H1 (cell line): ENCODE data around the gene DIP2C. TPM values are rescaled to one million over a fixed set of nuclear protein-coding genes. Genes with fewer than 3 reads are reported as not detected.

Source experiments
- CTCF ChIA-PET: fragments of 300-600 bp; sonication (Branson Sonifier 250); formaldehyde crosslinking; loops from one replicate; lab custom pipeline; 2021; ENCODE audit not compliant: partially characterized antibody; lab: Charles Lee
- POLR2A ChIA-PET: fragments of 300-600 bp; sonication (Branson Sonifier 250); formaldehyde crosslinking; loops from one replicate; lab custom pipeline; 2021; ENCODE audit warnings: inconsistent platforms; ENCODE audit not compliant: partially characterized antibody; lab: Charles Lee
- DNase-seq, 2 experiments: peaks; one replicate each; pipeline versions ENCODE4 v3.0.0 to v3.0.0-alpha.2; 2010 to 2022; ENCODE audit warnings: low spot score in 2 of 2, low read depth in 1 of 2, mixed read lengths in 1 of 2
- FAIRE-seq: peaks from 2 replicates; lab custom pipeline; 2011; peaks lifted over from hg19 to GRCh38; lab: Jason Lieb, UNC
- H2AFZ ChIP-seq: 2 replicates; pipeline ENCODE4 v1.8.1; 2012; ENCODE audit warnings: low read length, inconsistent platforms
- H2AK5ac ChIP-seq: 2 replicates; pipeline ENCODE4 v1.6.1; 2013; ENCODE audit warnings: low read depth, low read length
- H2BK120ac ChIP-seq: replicated peaks from 2 replicates; pipeline ENCODE3; 2013; ENCODE audit warnings: low read depth, low read length, inconsistent platforms
- H2BK12ac ChIP-seq: 2 replicates; pipeline ENCODE4 v1.6.1; 2013; ENCODE audit warnings: low read depth, low read length
- H2BK15ac ChIP-seq: 2 replicates; pipeline ENCODE4 v1.6.1; 2013; ENCODE audit warnings: low read length
- H2BK20ac ChIP-seq: 2 replicates; pipeline ENCODE4 v1.6.1; 2013; ENCODE audit warnings: low read length
- H2BK5ac ChIP-seq: 2 replicates; pipeline ENCODE4 v1.6.1; 2013; ENCODE audit warnings: low read depth, low read length
- H3K14ac ChIP-seq: 2 replicates; pipeline ENCODE4 v1.6.1; 2013; ENCODE audit warnings: inconsistent platforms; ENCODE audit not compliant: insufficient read length
- H3K18ac ChIP-seq: 2 replicates; pipeline ENCODE4 v1.6.1; 2013; ENCODE audit warnings: low read length; ENCODE audit errors: extremely low read depth
- H3K23ac ChIP-seq: 2 replicates; pipeline ENCODE4 v1.6.1; 2013; ENCODE audit warnings: inconsistent platforms; ENCODE audit not compliant: insufficient read length
- H3K23me2 ChIP-seq: 2 replicates; pipeline ENCODE4 v1.6.1; 2013; ENCODE audit warnings: low read depth, low read length
- H3K27ac ChIP-seq: 2 replicates; pipeline ENCODE4 v1.6.1; 2011; ENCODE audit warnings: low read depth, low read length, inconsistent platforms
- H3K27me3 ChIP-seq, 4 experiments: replicated peaks in 1 of 4; 1 replicate in 1 of 4; 2 replicates in 3 of 4; pipeline versions ENCODE4 v1.6.1 to v1.8.1; 2011 to 2013; ENCODE audit warnings: low read length in 3 of 4, mild to moderate bottlenecking in 3 of 4, inconsistent platforms in 2 of 4, mixed read lengths in 2 of 4, moderate library complexity in 1 of 4; ENCODE audit not compliant: control insufficient read depth in 3 of 4, insufficient read depth in 3 of 4; ENCODE audit errors: extremely low read depth in 1 of 4
- H3K36me3 ChIP-seq, 4 experiments: 2 replicates each; pipeline versions ENCODE4 v1.6.1 to v1.8.1; 2011 to 2013; ENCODE audit warnings: mild to moderate bottlenecking in 4 of 4, low read length in 3 of 4, moderate library complexity in 2 of 4, control low read depth in 1 of 4, inconsistent platforms in 1 of 4; ENCODE audit not compliant: insufficient read depth in 4 of 4, control insufficient read depth in 2 of 4
- H3K4ac ChIP-seq: replicated peaks from 2 replicates; pipeline ENCODE3; 2013; ENCODE audit warnings: low read length, low read depth, mixed read lengths, inconsistent platforms; ENCODE audit not compliant: insufficient read length
- H3K4me1 ChIP-seq, 4 experiments: replicated peaks in 1 of 4; 1 replicate in 1 of 4; 2 replicates in 3 of 4; pipeline versions ENCODE4 v1.6.1 to v1.8.1; 2011 to 2013; ENCODE audit warnings: low read length in 3 of 4, inconsistent platforms in 2 of 4, mixed read lengths in 1 of 4; ENCODE audit not compliant: insufficient read depth in 4 of 4, control insufficient read depth in 3 of 4
- H3K4me2 ChIP-seq, 2 experiments: 2 replicates each; pipeline versions ENCODE4 v1.6.1 to v1.8.1; 2011 to 2013; ENCODE audit warnings: low read depth in 2 of 2, low read length in 2 of 2, control low read depth in 1 of 2, inconsistent platforms in 1 of 2, mild to moderate bottlenecking in 1 of 2; ENCODE audit not compliant: insufficient read depth in 1 of 2
- H3K4me3 ChIP-seq, 4 experiments: fragments of 200-600, 300-600 bp in 1 of 4; sonication (generic), shearing (Covaris generic), sonication (Bioruptor Twin) in 1 of 4; 2 replicates each; pipeline versions ENCODE4 v1.5.1 to v1.8.1; 2011 to 2016; ENCODE audit warnings: low read length in 4 of 4, low read depth in 3 of 4, control low read depth in 2 of 4, inconsistent platforms in 2 of 4, mild to moderate bottlenecking in 2 of 4, mixed read lengths in 1 of 4, moderate library complexity in 1 of 4; ENCODE audit not compliant: insufficient read depth in 2 of 4; ENCODE audit errors: extremely low read depth in 1 of 4
- H3K56ac ChIP-seq: replicated peaks from 2 replicates; pipeline ENCODE3; 2013; ENCODE audit warnings: low read depth, mild to moderate bottlenecking, mixed read lengths, low read length, inconsistent platforms; ENCODE audit not compliant: insufficient read length
- H3K79me1 ChIP-seq: 2 replicates; pipeline ENCODE4 v1.6.1; 2013; ENCODE audit warnings: low read depth, low read length, control low read depth
- H3K79me2 ChIP-seq, 2 experiments: 2 replicates each; pipeline versions ENCODE4 v1.6.1 to v1.8.1; 2012 to 2013; ENCODE audit warnings: low read length in 2 of 2, mild to moderate bottlenecking in 2 of 2, inconsistent platforms in 1 of 2; ENCODE audit not compliant: insufficient read depth in 2 of 2, control insufficient read depth in 1 of 2
- H3K9ac ChIP-seq, 4 experiments: replicated peaks in 1 of 4; 1 replicate in 1 of 4; 2 replicates in 3 of 4; pipeline versions ENCODE4 v1.6.1 to v1.8.1; 2011 to 2013; ENCODE audit warnings: low read depth in 3 of 4, low read length in 3 of 4, control low read depth in 2 of 4, mild to moderate bottlenecking in 2 of 4, moderate library complexity in 2 of 4, inconsistent platforms in 1 of 4; ENCODE audit errors: extremely low read depth in 1 of 4
- H3K9me3 ChIP-seq, 2 experiments: 2 replicates each; pipeline versions ENCODE4 v1.6.1 to v1.8.1; 2012 to 2013; ENCODE audit warnings: mild to moderate bottlenecking in 2 of 2, moderate library complexity in 2 of 2, control low read depth in 1 of 2, inconsistent platforms in 1 of 2, low read depth in 1 of 2, low read length in 1 of 2, mixed read lengths in 1 of 2; ENCODE audit not compliant: insufficient read depth in 2 of 2
- H4K20me1 ChIP-seq, 2 experiments: replicated peaks in 1 of 2; 2 replicates each; pipeline versions ENCODE3 to v1.8.1; 2011 to 2013; ENCODE audit warnings: inconsistent platforms in 2 of 2, low read length in 2 of 2, mild to moderate bottlenecking in 1 of 2; ENCODE audit not compliant: insufficient read depth in 2 of 2, control insufficient read depth in 1 of 2
- H4K5ac ChIP-seq: 2 replicates; pipeline ENCODE4 v1.6.1; 2013; ENCODE audit warnings: low read length, low read depth, mixed read lengths, inconsistent platforms; ENCODE audit not compliant: insufficient read length
- H4K8ac ChIP-seq: 2 replicates; pipeline ENCODE4 v1.8.0; 2013; ENCODE audit warnings: mild to moderate bottlenecking, moderate library complexity, low read length, inconsistent platforms; ENCODE audit not compliant: insufficient read depth; ENCODE audit errors: extremely low read depth
- H4K91ac ChIP-seq: replicated peaks from 2 replicates; pipeline ENCODE3; 2013; ENCODE audit warnings: low read length, mixed read lengths, inconsistent platforms; ENCODE audit not compliant: insufficient read length
- CTBP2 ChIP-seq: IDR thresholded peaks from 2 replicates; pipeline ENCODE4 v1.7.0; 2011; ENCODE audit warnings: borderline replicate concordance, mild to moderate bottlenecking, moderate library complexity, mixed read lengths, low read length; ENCODE audit not compliant: insufficient read depth, insufficient read length
- CTCF ChIP-seq, 3 experiments: IDR thresholded peaks; 1 replicate in 2 of 3; 2 replicates in 1 of 3; pipeline versions ENCODE4 v1.5.1 to v1.6.1; 2011; ENCODE audit warnings: low read length in 3 of 3, mild to moderate bottlenecking in 3 of 3, inconsistent platforms in 2 of 3, low read depth in 1 of 3, moderate library complexity in 1 of 3; ENCODE audit not compliant: insufficient read depth in 1 of 3; ENCODE audit errors: control extremely low read depth in 1 of 3
- E2F6 ChIP-seq: IDR thresholded peaks from 2 replicates; pipeline ENCODE4 v1.6.1; 2012; ENCODE audit warnings: inconsistent platforms
- GABPA ChIP-seq: IDR thresholded peaks from 2 replicates; pipeline ENCODE4 v1.6.1; 2011; ENCODE audit warnings: mild to moderate bottlenecking, low read length, moderate library complexity, borderline replicate concordance; ENCODE audit not compliant: insufficient read depth
- JUND ChIP-seq: IDR thresholded peaks from 2 replicates; pipeline ENCODE4 v1.6.1; 2011; ENCODE audit warnings: mild to moderate bottlenecking, improper control_type of control experiment, low read length
- KDM4A ChIP-seq: IDR thresholded peaks from one replicate; pipeline ENCODE4 v1.7.1; 2012; ENCODE audit warnings: low read depth, mild to moderate bottlenecking, moderate library complexity, low read length, inconsistent platforms; ENCODE audit not compliant: severe bottlenecking
- KDM5A ChIP-seq: fragments of 200-600 bp; IDR thresholded peaks from 2 replicates; pipeline ENCODE4 v1.7.1; 2012; ENCODE audit warnings: mild to moderate bottlenecking, low read length, inconsistent platforms, mixed read lengths
- SAP30 ChIP-seq: fragments of 300-600 bp; sonication (generic); IDR thresholded peaks from 2 replicates; pipeline ENCODE4 v1.7.1; 2012; ENCODE audit warnings: low read length, moderate library complexity, mild to moderate bottlenecking, inconsistent platforms; ENCODE audit not compliant: insufficient read depth, insufficient replicate concordance
- USF2 ChIP-seq: IDR thresholded peaks from 2 replicates; pipeline ENCODE4 v1.6.1; 2011; ENCODE audit warnings: low read length, improper control_type of control experiment
- WGBS, 2 experiments: shearing (Covaris generic) in 1 of 2; methylation state at CpG; one replicate each; pipeline versions ENCODE4 v1.1.6 to v1.1.7; 2013 to 2015; ENCODE audit warnings: low lambda C conversion rate in 2 of 2, mixed read lengths in 2 of 2, inconsistent platforms in 1 of 2, low coverage in 1 of 2, missing lambda C conversion rate in 1 of 2; ENCODE audit not compliant: insufficient replicate concordance in 2 of 2, insufficient coverage in 1 of 2, insufficient read length in 1 of 2; ENCODE audit errors: extremely low coverage in 1 of 2, missing lambda C conversion rate in 1 of 2; 5-methylcytosine and 5-hydroxymethylcytosine counted together
- polyA plus RNA-seq, 7 experiments: library from polyadenylated mRNA; depleted of rRNA in 3 of 7; stranded (reverse) in 5 of 7; unstranded in 2 of 7; fragments of >200 nt in 5 of 7; fragments of 200-250 nt in 2 of 7; gene quantifications; 1 replicate in 5 of 7; 2 replicates in 1 of 7; 4 replicates in 1 of 7; pipeline versions ENCODE4 v1.2.1 to v1.2.3, GENCODE V29; 2011 to 2013; ENCODE audit warnings: missing spikeins in 2 of 7, mixed read lengths in 2 of 7
- total RNA-seq: library from RNA; stranded (reverse); fragmentation: NEBNext Ultra II Directional; extraction: Animal tissue kit (Norgen Biotek cat#: 25700); gene quantifications from 2 replicates; pipeline ENCODE4 v1.2.1, GENCODE V29; 2021

The DIP2C gene
- total and polyA plus RNA-seq, 2 of the 8 experiments (the other 6 are each of a cell fraction or from before 2014, with no cell fraction given): 3.8 to 9.3 TPM

- H3K9me3 ChIP-seq: 0 out of 4 replicates have a peak, but pooled peaks cover 0 to under 1% of the 10 kb centered on the region in 2 experiments
- H3K4me2 ChIP-seq: no peak overlapping the region
- H2AK5ac ChIP-seq: no peak overlapping the region
- 89% methylated on average over 1 of the region's 1 CpG; no CpG with 5 or more reads in 1 of the 2 experiments for WGBS, 2 experiments
- no peak overlapping the region for H2BK120ac ChIP-seq
- H3K23ac ChIP-seq: no peak overlapping the region
- no peak overlapping the region for H4K8ac ChIP-seq
- FAIRE-seq (no peak), DNase-seq (no peak)
- H2BK15ac ChIP-seq: no peak overlapping the region
- POLR2A ChIA-PET: no interaction called here
- no peak overlapping the region for H3K4ac ChIP-seq
- no peaks in the 10 kb centered on the region for H3K79me1 ChIP-seq
- no peak overlapping the region for H4K91ac ChIP-seq
- CTCF ChIA-PET: no interaction called here
- H2BK12ac ChIP-seq: no peak overlapping the region
- H3K9ac ChIP-seq: no peak overlapping the region
- H3K18ac ChIP-seq: no peak overlapping the region
- H4K5ac ChIP-seq: no peak overlapping the region
- H2BK20ac ChIP-seq: no peak overlapping the region
- H3K23me2 ChIP-seq: no peaks in the 10 kb centered on the region
- H2AFZ ChIP-seq: no peak overlapping the region
- no peak overlapping the region for H3K56ac ChIP-seq
- H3K36me3 ChIP-seq: no peaks in the 10 kb centered on the region
- H3K79me2 ChIP-seq: no peaks in the 10 kb centered on the region
- H4K20me1 ChIP-seq: no peaks in the 10 kb centered on the region
- H3K4me3 ChIP-seq: no peak overlapping the region
- H3K4me1 ChIP-seq: no peaks in the 10 kb centered on the region
- no peak overlapping the region for H3K14ac ChIP-seq
- no peak overlapping the region for H3K27ac ChIP-seq
- no peak overlapping the region for H2BK5ac ChIP-seq
- no peaks in the 10 kb centered on the region for H3K27me3 ChIP-seq
- TF ChIP-seq KDM4A (no peak), USF2 (no peak), CTBP2 (no peak), GABPA (no peak), KDM5A (no peak), CTCF (IDR thresholded peaks at IDR 0.05; ENCODE audit: control extremely low read depth in 1 of 3, insufficient read depth in 1 of 3, low read depth in 1 of 3, low read length in 3 of 3) (no peak), E2F6 (no peak), JUND (no peak), SAP30 (no peak)
These were observed 18.4 kb upstream of the DIP2C start for GRCh38 chr10:707861-708260.
